Measurements from ENCODE around the gene CNTNAP2. TPM values are rescaled to one million over a fixed set of nuclear protein-coding genes. Genes with fewer than 3 reads are reported as not detected.
A peak's percentile ranks its signal among the peaks of the same experiment; 100 is the strongest.

Gene CNTNAP2
- total and polyA plus RNA-seq, 9 of the 15 experiments (the other 6 are each of a cell fraction or from before 2014, with no cell fraction given), result 0.04 to 0.62 (median 0.09) TPM; not detected in 4

- TF ChIP-seq CTCF (IDR thresholded peaks at IDR 0.05 in 2 of 3, conservative IDR thresholded peaks at IDR 0.05 in 1 of 3; ENCODE audit: insufficient read depth in 2 of 3, low read depth in 1 of 3, low read length in 3 of 3), result peak; percentile 44 to 70 (median 57)
- TF ChIP-seq RAD21 (CRISPR knock-in tag; conservative IDR thresholded peaks at IDR 0.05 in 1 of 2, IDR thresholded peaks at IDR 0.05 in 1 of 2), result peak in 1 of 2 experiments; percentile 38; a peak in 2 of 4 replicates
- TF ChIP-seq ZNF561 (CRISPR knock-in tag; conservative IDR thresholded peaks at IDR 0.05), result no peak
Measured at GRCh38 chr7:147245274-147245673, 1128.7 kb downstream of the CNTNAP2 start (continued).

- Histone ChIP-seq H2AFZ (ENCODE audit: low read depth, low read length) (no peak overlapping the region), H3K27ac (ENCODE audit: extremely low read depth, low read depth, low read length) (no peak overlapping the region), H3K36me3 (ENCODE audit: control insufficient read depth, insufficient read depth, low read length) (no peaks in the 10 kb centered on the region), H3K79me2 (ENCODE audit: control insufficient read depth, insufficient read depth, low read length) (no peaks in the 10 kb centered on the region), H3K4me1 (replicated peaks in 1 of 2; ENCODE audit: control insufficient read depth in 2 of 2, insufficient read depth in 2 of 2, low read length in 2 of 2) (no peaks in the 10 kb centered on the region), H3K9me3 (replicated peaks; ENCODE audit: control insufficient read depth, insufficient read depth, low read depth, low read length) (no peaks in the 10 kb centered on the region; the same call in 1 of the 2 replicates), H3K4me3 (no peak overlapping the region), H3K9ac (ENCODE audit: insufficient read depth in 1 of 2, low read depth in 2 of 2, low read length in 2 of 2) (no peak overlapping the region), H3K27me3 (ENCODE audit: control insufficient read depth in 2 of 2, insufficient read depth in 2 of 2, low read length in 2 of 2) (no peaks in the 10 kb centered on the region), H3K9me1 (ENCODE audit: control insufficient read depth, insufficient read depth, low read length) (no peaks in the 10 kb centered on the region), H4K20me1 (replicated peaks; ENCODE audit: control insufficient read depth, insufficient read depth, low read length) (no peaks in the 10 kb centered on the region), H3K4me2 (ENCODE audit: insufficient read depth, low read length) (no peak overlapping the region)
- intact Hi-C loops (cut with micrococcal nuclease) (loop anchor here (5.0 to 10.0 kb wide), 3 partner anchors 835 to 1012 kb away; no protein-coding TSS in a partner anchor), in situ Hi-C loops (cut with MboI) (no loop called here)
- ATAC-seq (no peak), DNase-seq (ENCODE audit: extremely low read depth in 1 of 4, low spot score in 3 of 4) (no peak), FAIRE-seq (no peak)
- 0% methylated on average over 2 of the region's 2 CpGs for WGBS (ENCODE audit: insufficient coverage, low coverage, missing lambda C conversion rate)
- CTCF ChIA-PET (ENCODE audit: low intra/inter-chr PET ratio), result no interaction called here
- POLR2A ChIA-PET, result no interaction called here
- no TSS peak for BruUV-seq (replicated peaks)
- TF ChIP-seq HMG20B (CRISPR knock-in tag; IDR thresholded peaks at IDR 0.05), result no peak
- no peak for TF ChIP-seq ZNF121 (CRISPR knock-in tag; conservative IDR thresholded peaks at IDR 0.05)
- no peak for TF ChIP-seq MBD1 (CRISPR knock-in tag; IDR thresholded peaks at IDR 0.05)
- no peak for TF ChIP-seq ZBTB8A (IDR thresholded peaks at IDR 0.05; ENCODE audit: partially characterized antibody)
- no peak for TF ChIP-seq POLR3A (IDR thresholded peaks at IDR 0.05; ENCODE audit: borderline replicate concordance, extremely low read depth, insufficient read depth, insufficient read length)
- no peak for TF ChIP-seq TOE1 (IDR thresholded peaks at IDR 0.05; ENCODE audit: borderline replicate concordance)
- TF ChIP-seq TOE1 (CRISPR knock-in tag; IDR thresholded peaks at IDR 0.05; ENCODE audit: borderline replicate concordance, low read depth), result no peak
- no peak for TF ChIP-seq NEUROD1 (IDR thresholded peaks at IDR 0.05; ENCODE audit: borderline replicate concordance, low read depth, low read length, partially characterized antibody)
- TF ChIP-seq ELK1 (CRISPR knock-in tag; IDR thresholded peaks at IDR 0.05), result no peak
- TF ChIP-seq CBFA2T3 (IDR thresholded peaks at IDR 0.05), result no peak
- TF ChIP-seq POLR2AphosphoS2 (IDR thresholded peaks at IDR 0.05; ENCODE audit: low read length), result no peak
- no peak for TF ChIP-seq SMARCA5 (IDR thresholded peaks at IDR 0.05)
- TF ChIP-seq ESRRA (IDR thresholded peaks at IDR 0.05; ENCODE audit: borderline replicate concordance, low read depth), result no peak
- no peak for TF ChIP-seq MAFF (IDR thresholded peaks at IDR 0.05; ENCODE audit: low read length)
- no peak for TF ChIP-seq FOS (IDR thresholded peaks at IDR 0.05; ENCODE audit: extremely low read depth, insufficient read length)
Measured at GRCh38 chr7:147249956-147250355, 1133.4 kb downstream of the CNTNAP2 start.
